B cell (primary cell): ENCODE data around the gene CDKN2D. TPM values are rescaled to one million over a fixed set of nuclear protein-coding genes. Genes with fewer than 3 reads are reported as not detected.

Experiments
- ATAC-seq: fragments of 200-7000 bp; cut with Tn5 transposase; one replicate; pipeline ENCODE4 v1.10.0; 2021; ENCODE audit warnings: low read depth, mild to moderate bottlenecking, moderate number of reproducible peaks, moderate library complexity
- CTCF ChIA-PET: fragments of 350-600 bp; sonication (Branson Sonifier 250); formaldehyde crosslinking; loops from one replicate; lab custom pipeline; 2021; ENCODE audit warnings: antibody characterized with exemption, inconsistent platforms; lab: Charles Lee
- POLR2A ChIA-PET: fragments of 350-600 bp; sonication (Branson Sonifier 250); formaldehyde crosslinking; loops from one replicate; lab custom pipeline; 2021; ENCODE audit warnings: antibody characterized with exemption; lab: Charles Lee
- DNase-seq: peaks from one replicate; pipeline ENCODE4 v3.0.0; 2013
- H2AFZ ChIP-seq: 2 replicates; pipeline ENCODE4 v1.6.1; 2012; ENCODE audit warnings: mild to moderate bottlenecking, low read depth, low read length; ENCODE audit not compliant: insufficient read depth, poor library complexity, severe bottlenecking
- H3K27ac ChIP-seq, 2 donors: 1 replicate in 1 of 2; 2 replicates in 1 of 2; pipeline ENCODE4 v1.5.1; 2012 to 2013; ENCODE audit warnings: low read length in 2 of 2, mild to moderate bottlenecking in 2 of 2, moderate library complexity in 1 of 2
- H3K27me3 ChIP-seq, 4 experiments: fragments of 200-600 bp in 1 of 4; sonication (generic) in 1 of 4; replicated peaks in 1 of 4; 1 replicate in 2 of 4; 2 replicates in 2 of 4; pipeline versions ENCODE4 v1.6.1 to v1.7.0; 2013 to 2016; ENCODE audit warnings: low read length in 3 of 4, mild to moderate bottlenecking in 2 of 4, mixed read lengths in 1 of 4, moderate library complexity in 1 of 4; ENCODE audit not compliant: insufficient read depth in 4 of 4, control insufficient read depth in 3 of 4; ENCODE audit errors: control extremely low read depth in 1 of 4
- H3K36me3 ChIP-seq, 2 experiments: replicated peaks in 1 of 2; 1 replicate in 1 of 2; 2 replicates in 1 of 2; pipeline versions ENCODE4 v1.6.1 to v1.7.1; 2013; ENCODE audit warnings: low read length in 1 of 2; ENCODE audit not compliant: insufficient read depth in 2 of 2, control insufficient read depth in 1 of 2; ENCODE audit errors: control extremely low read depth in 1 of 2, extremely low read depth in 1 of 2
- H3K4me1 ChIP-seq, 2 donors: fragments of 200-600 bp in 1 of 2; sonication (generic) in 1 of 2; 1 replicate in 1 of 2; 2 replicates in 1 of 2; pipeline versions ENCODE4 v1.5.1 to v1.6.1; 2013 to 2017; ENCODE audit warnings: low read length in 2 of 2; ENCODE audit not compliant: control insufficient read depth in 2 of 2, insufficient read depth in 2 of 2
- H3K4me2 ChIP-seq: replicated peaks from 2 replicates; pipeline ENCODE3; 2012; ENCODE audit warnings: mild to moderate bottlenecking, low read depth, low read length; ENCODE audit not compliant: poor library complexity, severe bottlenecking
- H3K4me3 ChIP-seq, 5 experiments: fragments of 200-600 bp in 1 of 5; sonication (generic) in 1 of 5; 1 replicate in 3 of 5; 2 replicates in 2 of 5; pipeline versions ENCODE4 v1.5.1 to v1.7.0; 2011 to 2016; ENCODE audit warnings: low read length in 4 of 5, mild to moderate bottlenecking in 4 of 5, low read depth in 2 of 5, control low read depth in 1 of 5, moderate library complexity in 1 of 5; ENCODE audit not compliant: insufficient read depth in 1 of 5; ENCODE audit errors: control extremely low read depth in 1 of 5, extremely low read depth in 1 of 5
- H3K79me2 ChIP-seq: fragments of 200-600 bp; sonication (generic); one replicate; pipeline ENCODE4 v1.6.0; 2016; ENCODE audit warnings: low read length; ENCODE audit not compliant: control insufficient read depth, insufficient read depth
- H3K9ac ChIP-seq: fragments of 200-600 bp; sonication (generic); 2 replicates; pipeline ENCODE4 v1.6.1; 2017; ENCODE audit warnings: mild to moderate bottlenecking, low read length, moderate library complexity
- H3K9me3 ChIP-seq, 3 donors: one replicate each; pipeline versions ENCODE4 v1.6.1 to v1.7.1; 2013; ENCODE audit warnings: low read length in 2 of 3; ENCODE audit not compliant: control insufficient read depth in 2 of 3, insufficient read depth in 1 of 3; ENCODE audit errors: control extremely low read depth in 1 of 3
- H4K20me1 ChIP-seq: 2 replicates; pipeline ENCODE4 v1.6.0; 2012; ENCODE audit warnings: mild to moderate bottlenecking, low read length; ENCODE audit not compliant: insufficient read depth, control insufficient read depth, poor library complexity, severe bottlenecking
- H3K27ac Mint-ChIP-seq: one replicate; pipeline ENCODE4 v1.8.0; 2021; ENCODE audit warnings: mixed read lengths
- H3K27me3 Mint-ChIP-seq: one replicate; pipeline ENCODE4 v1.8.0; 2021; ENCODE audit warnings: mixed read lengths
- H3K4me1 Mint-ChIP-seq: one replicate; pipeline ENCODE4 v1.8.0; 2021; ENCODE audit warnings: mixed read lengths
- H3K4me3 Mint-ChIP-seq: one replicate; pipeline ENCODE4 v1.8.0; 2021; ENCODE audit warnings: mixed read lengths
- H3K9me3 Mint-ChIP-seq: one replicate; pipeline ENCODE4 v1.8.0; 2022; ENCODE audit warnings: mixed read lengths; ENCODE audit not compliant: insufficient read depth
- EZH2 ChIP-seq: IDR thresholded peaks from 2 replicates; pipeline ENCODE4 v1.6.1; 2012; ENCODE audit warnings: borderline replicate concordance, low read depth, mild to moderate bottlenecking, moderate library complexity, low read length; ENCODE audit not compliant: insufficient read depth, poor library complexity, severe bottlenecking
- WGBS: methylation state at CpG from one replicate; pipeline ENCODE4 v1.1.5; 2013; ENCODE audit warnings: missing lambda C conversion rate; ENCODE audit not compliant: insufficient coverage; 5-methylcytosine and 5-hydroxymethylcytosine counted together
- intact Hi-C: fragments of 100-400 bp; cut with micrococcal nuclease; formaldehyde crosslinking; loops from one replicate; pipeline ENCODE4 v1.10.0; 2022
- polyA plus RNA-seq: library from polyadenylated mRNA; depleted of rRNA; stranded (reverse); fragments of >200 nt; gene quantifications from 2 replicates; pipeline ENCODE4 v1.2.3, GENCODE V29; 2012
- total RNA-seq, 2 donors: library from RNA; stranded (reverse); fragments of 120-200 nt in 1 of 2; gene quantifications; 1 replicate in 1 of 2; 2 replicates in 1 of 2; pipeline versions ENCODE4 v1.2.3 to v1.2.4, GENCODE V29; 2013 to 2022
- TF ChIP-seq, protein P1 (sequence below): fragments of 200-600 bp; IDR thresholded peaks from one replicate; pipeline ENCODE4 v1.8.0; 2022; ENCODE audit warnings: antibody characterized with exemption, mild to moderate bottlenecking

The CDKN2D gene
- total and polyA plus RNA-seq, 2 donors (not counting 1 experiment from before 2014, with no cell fraction given), result 38.4 to 122 TPM

DNA sequence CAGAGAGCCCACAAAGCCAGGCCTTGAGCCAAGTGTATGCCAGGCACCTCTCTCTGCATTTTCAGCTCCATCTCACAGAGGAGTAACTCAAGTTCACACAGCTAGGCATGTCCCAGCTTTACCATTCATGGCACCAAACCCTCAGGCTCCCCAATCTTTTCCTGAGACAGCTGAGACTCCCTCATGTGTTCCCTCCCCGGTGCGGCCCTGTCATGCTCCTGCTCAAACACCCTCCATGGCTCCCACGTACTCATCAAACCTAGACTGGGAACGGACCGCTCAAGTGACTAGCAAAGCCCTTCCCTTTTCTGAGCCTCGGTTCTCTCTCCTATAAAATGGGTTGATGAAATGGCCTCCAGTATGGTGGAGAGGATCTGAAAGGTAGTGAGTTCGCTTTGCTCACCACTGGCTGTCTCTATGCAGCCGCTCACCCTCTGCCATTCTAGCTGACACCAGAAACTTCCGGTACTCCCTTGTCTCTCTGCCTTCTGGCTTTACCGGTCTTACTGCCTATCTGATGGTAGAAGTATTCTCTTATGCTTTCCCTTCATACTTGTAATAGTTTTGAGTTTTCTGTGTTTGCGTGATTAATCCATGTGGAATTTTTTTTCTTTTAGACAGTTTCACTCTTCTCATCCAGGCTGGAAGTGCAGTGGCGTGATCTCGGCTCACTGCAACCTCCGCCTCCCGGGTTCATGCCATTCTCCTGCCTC is 48.8 kb upstream of the CDKN2D start:
- no peaks in the 10 kb centered on the region for H3K27me3 ChIP-seq
- H4K20me1 ChIP-seq, result peaks cover 91% of the 10 kb centered on the region
- WGBS, result 100% methylated on average over 5 of the region's 15 CpGs
- no peak overlapping the region for H3K4me3 ChIP-seq
- Mint-ChIP-seq H3K27me3 (no peaks in the 10 kb centered on the region), H3K27ac (peak overlapping the region; percentile 63), H3K4me1 (peaks cover 51% of the 10 kb centered on the region), H3K4me3 (peak overlapping the region; percentile 26), H3K9me3 (no peaks in the 10 kb centered on the region)
- no peak for TF ChIP-seq EZH2
- TF ChIP-seq, protein P1, sequence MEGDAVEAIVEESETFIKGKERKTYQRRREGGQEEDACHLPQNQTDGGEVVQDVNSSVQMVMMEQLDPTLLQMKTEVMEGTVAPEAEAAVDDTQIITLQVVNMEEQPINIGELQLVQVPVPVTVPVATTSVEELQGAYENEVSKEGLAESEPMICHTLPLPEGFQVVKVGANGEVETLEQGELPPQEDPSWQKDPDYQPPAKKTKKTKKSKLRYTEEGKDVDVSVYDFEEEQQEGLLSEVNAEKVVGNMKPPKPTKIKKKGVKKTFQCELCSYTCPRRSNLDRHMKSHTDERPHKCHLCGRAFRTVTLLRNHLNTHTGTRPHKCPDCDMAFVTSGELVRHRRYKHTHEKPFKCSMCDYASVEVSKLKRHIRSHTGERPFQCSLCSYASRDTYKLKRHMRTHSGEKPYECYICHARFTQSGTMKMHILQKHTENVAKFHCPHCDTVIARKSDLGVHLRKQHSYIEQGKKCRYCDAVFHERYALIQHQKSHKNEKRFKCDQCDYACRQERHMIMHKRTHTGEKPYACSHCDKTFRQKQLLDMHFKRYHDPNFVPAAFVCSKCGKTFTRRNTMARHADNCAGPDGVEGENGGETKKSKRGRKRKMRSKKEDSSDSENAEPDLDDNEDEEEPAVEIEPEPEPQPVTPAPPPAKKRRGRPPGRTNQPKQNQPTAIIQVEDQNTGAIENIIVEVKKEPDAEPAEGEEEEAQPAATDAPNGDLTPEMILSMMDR, result no peak
- intact Hi-C loops, result loop anchor here (5.0 kb wide), 1 partner anchor 35 kb away; no protein-coding TSS in a partner anchor
- ChIA-PET POLR2A (interaction anchor here (0.7 to 1.3 kb wide), 3 partner anchors 13 to 79 kb away, joined by 3 to 7 read pairs (median 3); no protein-coding TSS in a partner anchor), CTCF (interaction anchor here (0.6 to 3.8 kb wide), 7 partner anchors 9 to 1747 kb away, joined by 3 to 37 read pairs (median 4); no protein-coding TSS in a partner anchor)
- peaks cover 13 to 51% of the 10 kb centered on the region in 2 donors for H3K4me1 ChIP-seq
- peak overlapping the region in 1 of 2 donors; percentile 1 for H3K27ac ChIP-seq
- H3K9ac ChIP-seq, result no peak overlapping the region
- peaks cover 99% of the 10 kb centered on the region for H3K79me2 ChIP-seq
- no peak overlapping the region for H2AFZ ChIP-seq
- H3K36me3 ChIP-seq, result peaks cover 4 to 46% of the 10 kb centered on the region in 2 experiments
- H3K4me2 ChIP-seq, result no peak overlapping the region
- no peaks in the 10 kb centered on the region for H3K9me3 ChIP-seq
- DNase-seq (no peak), ATAC-seq (no peak)
